ELR (cell line): ENCODE measurements around the gene TTLL5.

Experiments
- DNase-seq: peaks from one replicate; pipeline ENCODE4 v3.0.0-alpha.2; 2015; ENCODE audit warnings: low read depth

TTLL5 gene

GRCh38 chr14:75861161-75861621 is 200.1 kb downstream of the TTLL5 start:
- peak; percentile 57 for DNase-seq

- DNase-seq = no peak
These were observed 202.2 kb downstream of the TTLL5 start for GRCh38 chr14:75863221-75863620.

- peak; percentile 95 for DNase-seq
These were observed 203.3 kb downstream of the TTLL5 start for GRCh38 chr14:75864352-75864751.

GRCh38 chr14:75865531-75865930 is 204.5 kb downstream of the TTLL5 start:
- DNase-seq = no peak

- no peak for DNase-seq
These were observed 205.9 kb downstream of the TTLL5 start for GRCh38 chr14:75866970-75867369.

- DNase-seq = no peak
These were observed 210.3 kb downstream of the TTLL5 start for GRCh38 chr14:75871181-75871880.

GRCh38 chr14:75875958-75876357 is 214.9 kb downstream of the TTLL5 start:
- DNase-seq = peak; percentile 22

GRCh38 chr14:75876530-75876929 is 215.5 kb downstream of the TTLL5 start:
- DNase-seq = no peak

GRCh38 chr14:75877292-75877691 is 216.2 kb downstream of the TTLL5 start:
- peak; percentile 95 for DNase-seq

- no peak for DNase-seq
These were observed 216.8 kb downstream of the TTLL5 start for GRCh38 chr14:75877884-75878283.

GRCh38 chr14:75879031-75879430 is 218.0 kb downstream of the TTLL5 start:
- DNase-seq = peak; percentile 95

- no peak for DNase-seq
These were observed 219.5 kb downstream of the TTLL5 start for GRCh38 chr14:75880512-75880911.

GRCh38 chr14:75881994-75882393 is 220.9 kb downstream of the TTLL5 start:
- peak; percentile 45 for DNase-seq

- peak; percentile 76 for DNase-seq
These were observed 223.2 kb downstream of the TTLL5 start for GRCh38 chr14:75884198-75884611.

GRCh38 chr14:75885829-75886228 is 224.8 kb downstream of the TTLL5 start:
- DNase-seq = peak; percentile 79

GRCh38 chr14:75886636-75887348 is 225.7 kb downstream of the TTLL5 start:
- DNase-seq = no peak

- no peak for DNase-seq
These were observed 227.9 kb downstream of the TTLL5 start for GRCh38 chr14:75888945-75889344.

GRCh38 chr14:75896341-75896740 is 235.3 kb downstream of the TTLL5 start:
- no peak for DNase-seq

GRCh38 chr14:75904311-75904710 is 243.3 kb downstream of the TTLL5 start:
- no peak for DNase-seq

GRCh38 chr14:75905147-75905904 is 244.3 kb downstream of the TTLL5 start:
- DNase-seq = no peak

GRCh38 chr14:75906228-75906627 is 245.2 kb downstream of the TTLL5 start:
- DNase-seq = no peak

- peak; percentile 76 for DNase-seq
These were observed 245.7 kb downstream of the TTLL5 start for GRCh38 chr14:75906680-75907280.
